PC-3 (cell line): ENCODE results near the gene OSBPL8. TPM values are rescaled to one million over a fixed set of nuclear protein-coding genes. Genes with fewer than 3 reads are reported as not detected.

Experiments
- ATAC-seq: fragments of 200-7000 bp; cut with Tn5 transposase; 2 replicates; pipeline ENCODE4 v1.9.1; 2020; ENCODE audit warnings: mild to moderate bottlenecking, moderate library complexity
- BruUV-seq: library from RNA; stranded (reverse); fragments of 400-500 nt; replicated peaks from 2 replicates; lab custom pipeline; 2021; lab: Mats Ljungman, UMichigan
- CTCF ChIA-PET: fragments of 300-600 bp; sonication (Branson Sonifier 250); formaldehyde crosslinking; loops from one replicate; lab custom pipeline; 2022; ENCODE audit warnings: antibody characterized with exemption; lab: Charles Lee
- POLR2A ChIA-PET: fragments of 300-600 bp; sonication (Branson Sonifier 250); formaldehyde crosslinking; loops from one replicate; lab custom pipeline; 2022; ENCODE audit warnings: antibody characterized with exemption; ENCODE audit not compliant: unreplicated experiment; lab: Charles Lee
- DNase-seq: peaks from one replicate; pipeline ENCODE4 v3.0.0-alpha.2; 2015
- H2AFZ ChIP-seq: fragments of 300-600 bp; sonication (generic); 2 replicates; pipeline ENCODE4 v1.6.0; 2016; ENCODE audit warnings: antibody characterized with exemption, low read length
- H3F3A ChIP-seq: fragments of 300-600 bp; sonication (generic); one replicate; pipeline ENCODE4 v1.6.0; 2017; ENCODE audit warnings: antibody characterized with exemption, low read length, control low read depth, mild to moderate bottlenecking; ENCODE audit not compliant: unreplicated experiment
- H3K27ac ChIP-seq: fragments of 300-600 bp; sonication (generic); 2 replicates; pipeline ENCODE4 v1.5.1; 2016; ENCODE audit warnings: mild to moderate bottlenecking, low read length
- H3K27me3 ChIP-seq: fragments of 300-600 bp; sonication (generic); 2 replicates; pipeline ENCODE4 v1.6.1; 2016; ENCODE audit warnings: low read length, mixed read lengths
- H3K36me3 ChIP-seq: fragments of 300-600 bp; sonication (generic); 2 replicates; pipeline ENCODE4 v1.6.1; 2016; ENCODE audit warnings: low read depth, mixed run types, low read length, mixed read lengths
- H3K4me1 ChIP-seq: fragments of 300-600 bp; sonication (generic); 2 replicates; pipeline ENCODE4 v1.5.1; 2016; ENCODE audit warnings: low read length; ENCODE audit not compliant: insufficient read depth
- H3K4me2 ChIP-seq: fragments of 300-600 bp; sonication (generic); 2 replicates; pipeline ENCODE4 v1.6.0; 2016; ENCODE audit warnings: low read length
- H3K4me3 ChIP-seq: fragments of 300-600 bp; sonication (generic); 2 replicates; pipeline ENCODE4 v1.5.1; 2016; ENCODE audit warnings: mild to moderate bottlenecking, low read length, mixed read lengths
- H3K79me2 ChIP-seq: fragments of 300-600 bp; sonication (generic); 2 replicates; pipeline ENCODE4 v1.6.1; 2017; ENCODE audit warnings: low read length, mixed read lengths
- H3K9ac ChIP-seq: fragments of 300-600 bp; sonication (generic); 2 replicates; pipeline ENCODE4 v1.6.0; 2016; ENCODE audit warnings: mild to moderate bottlenecking, low read length
- H3K9me2 ChIP-seq: fragments of 300-600 bp; sonication (generic); replicated peaks from 2 replicates; pipeline ENCODE4 v1.6.1; 2016; ENCODE audit warnings: mixed run types, low read length, mixed read lengths
- H3K9me3 ChIP-seq: fragments of 300-600 bp; sonication (generic); 2 replicates; pipeline ENCODE4 v1.6.1; 2016; ENCODE audit warnings: low read length, mixed read lengths
- H4K20me1 ChIP-seq: fragments of 300-600 bp; sonication (generic); 2 replicates; pipeline ENCODE4 v1.6.1; 2016; ENCODE audit warnings: low read length, mixed read lengths
- CTCF ChIP-seq: fragments of 300-600 bp; sonication (generic); conservative IDR thresholded peaks from 2 replicates; pipeline ENCODE4 v1.5.1; 2017; ENCODE audit warnings: antibody characterized with exemption, low read depth, mild to moderate bottlenecking, low read length
- EZH2 ChIP-seq: fragments of 300-600 bp; sonication (generic); IDR thresholded peaks from one replicate; pipeline ENCODE4 v1.6.1; 2017; ENCODE audit warnings: antibody characterized with exemption, mild to moderate bottlenecking, low read length; ENCODE audit not compliant: unreplicated experiment
- EZH2phosphoT487 ChIP-seq: fragments of 300-600 bp; sonication (generic); IDR thresholded peaks from 2 replicates; pipeline ENCODE4 v1.6.1; 2018; ENCODE audit warnings: mild to moderate bottlenecking, antibody characterized with exemption, low read length, borderline replicate concordance
- intact Hi-C: fragments of 100-400 bp; cut with micrococcal nuclease; formaldehyde crosslinking; loops from 2 replicates; pipeline ENCODE4 v1.9.0; 2023
- total RNA-seq: library from RNA; depleted of rRNA; stranded (reverse); fragments of >200 nt; gene quantifications from 2 replicates; pipeline ENCODE4 v1.2.3, GENCODE V29; 2014

Gene OSBPL8
- total RNA-seq, 1 experiment from 2014 or later = 28.5 TPM

GRCh38 chr12:76495556-76495955 lies 64.0 kb downstream of the OSBPL8 start:
- BruUV-seq = no TSS peak
- Histone ChIP-seq H3K79me2 (no peaks in the 10 kb centered on the region), H3F3A (no peaks in the 10 kb centered on the region), H3K27me3 (no peaks in the 10 kb centered on the region), H3K36me3 (no peaks in the 10 kb centered on the region), H3K4me2 (no peak overlapping the region), H4K20me1 (no peaks in the 10 kb centered on the region), H2AFZ (no peak overlapping the region), H3K27ac (no peak overlapping the region), H3K4me1 (no peaks in the 10 kb centered on the region), H3K9ac (no peak overlapping the region), H3K9me3 (no peaks in the 10 kb centered on the region), H3K4me3 (no peak overlapping the region), H3K9me2 (no peaks in the 10 kb centered on the region)
- DNase-seq = no peak
- CTCF ChIA-PET = no interaction called here
- POLR2A ChIA-PET = interaction anchor here (0.7 kb wide), 1 partner anchor 9 kb away, joined by 3 read pairs; no protein-coding TSS in a partner anchor
- intact Hi-C loops = no loop called here
- no peak for ATAC-seq
- TF ChIP-seq EZH2 = no peak
- no peak for TF ChIP-seq EZH2phosphoT487
- no peak for TF ChIP-seq CTCF

GRCh38 chr12:76491292-76491691 lies 68.3 kb downstream of the OSBPL8 start:
- no peak overlapping the region for H2AFZ ChIP-seq
- no TSS peak for BruUV-seq
- H3K36me3 ChIP-seq = no peaks in the 10 kb centered on the region; the same call in 1 of the 2 replicates
- H3K79me2 ChIP-seq = no peaks in the 10 kb centered on the region
- no peak overlapping the region for H3K9ac ChIP-seq
- no peak for ATAC-seq
- no peak overlapping the region for H3K4me3 ChIP-seq
- POLR2A ChIA-PET = no interaction called here
- CTCF ChIA-PET = no interaction called here
- H3K9me3 ChIP-seq = no peaks in the 10 kb centered on the region
- no peaks in the 10 kb centered on the region for H3K4me1 ChIP-seq
- TF ChIP-seq EZH2phosphoT487 = no peak
- TF ChIP-seq CTCF = no peak
- TF ChIP-seq EZH2 = no peak
- H4K20me1 ChIP-seq = no peaks in the 10 kb centered on the region
- intact Hi-C loops = no loop called here
- H3K9me2 ChIP-seq = no peaks in the 10 kb centered on the region
- no peak for DNase-seq
- H3K27ac ChIP-seq = no peak overlapping the region
- no peak overlapping the region for H3K4me2 ChIP-seq
- no peaks in the 10 kb centered on the region for H3F3A ChIP-seq
- no peaks in the 10 kb centered on the region for H3K27me3 ChIP-seq

- H3K36me3 ChIP-seq = peaks cover 3% of the 10 kb centered on the region
- no peak for TF ChIP-seq EZH2
- no peak for TF ChIP-seq EZH2phosphoT487
- TF ChIP-seq CTCF = no peak
- no peak overlapping the region for H2AFZ ChIP-seq
- H4K20me1 ChIP-seq = no peaks in the 10 kb centered on the region
- no peak overlapping the region for H3K27ac ChIP-seq
- ChIA-PET CTCF (no interaction called here), POLR2A (no interaction called here)
- no peaks in the 10 kb centered on the region for H3F3A ChIP-seq
- no peaks in the 10 kb centered on the region for H3K9me2 ChIP-seq
- DNase-seq (no peak), ATAC-seq (no peak)
- no TSS peak for BruUV-seq
- H3K9me3 ChIP-seq = no peaks in the 10 kb centered on the region
- no peaks in the 10 kb centered on the region for H3K79me2 ChIP-seq
- no peak overlapping the region for H3K9ac ChIP-seq
- intact Hi-C loops = no loop called here
- no peak overlapping the region for H3K4me3 ChIP-seq
- H3K4me2 ChIP-seq = no peak overlapping the region
- H3K4me1 ChIP-seq = no peaks in the 10 kb centered on the region
- no peaks in the 10 kb centered on the region for H3K27me3 ChIP-seq
These were observed 68.8 kb downstream of the OSBPL8 start for GRCh38 chr12:76490763-76491162.
